B cell (primary cell): ENCODE measurements around the gene TRA2A. TPM values are rescaled to one million over a fixed set of nuclear protein-coding genes. Genes with fewer than 3 reads are reported as not detected.

Source experiments
- ATAC-seq: fragments of 200-7000 bp; cut with Tn5 transposase; one replicate; pipeline ENCODE4 v1.10.0; 2021; ENCODE audit warnings: low read depth, mild to moderate bottlenecking, moderate number of reproducible peaks, moderate library complexity
- CTCF ChIA-PET: fragments of 350-600 bp; sonication (Branson Sonifier 250); formaldehyde crosslinking; loops from one replicate; lab custom pipeline; 2021; ENCODE audit warnings: antibody characterized with exemption, inconsistent platforms; lab: Charles Lee
- POLR2A ChIA-PET: fragments of 350-600 bp; sonication (Branson Sonifier 250); formaldehyde crosslinking; loops from one replicate; lab custom pipeline; 2021; ENCODE audit warnings: antibody characterized with exemption; lab: Charles Lee
- DNase-seq: peaks from one replicate; pipeline ENCODE4 v3.0.0; 2013
- H2AFZ ChIP-seq: 2 replicates; pipeline ENCODE4 v1.6.1; 2012; ENCODE audit warnings: mild to moderate bottlenecking, low read depth, low read length; ENCODE audit not compliant: insufficient read depth, poor library complexity, severe bottlenecking
- H3K27ac ChIP-seq, 2 donors: 1 replicate in 1 of 2; 2 replicates in 1 of 2; pipeline ENCODE4 v1.5.1; 2012 to 2013; ENCODE audit warnings: low read length in 2 of 2, mild to moderate bottlenecking in 2 of 2, moderate library complexity in 1 of 2
- H3K27me3 ChIP-seq, 4 experiments: fragments of 200-600 bp in 1 of 4; sonication (generic) in 1 of 4; replicated peaks in 1 of 4; 1 replicate in 2 of 4; 2 replicates in 2 of 4; pipeline versions ENCODE4 v1.6.1 to v1.7.0; 2013 to 2016; ENCODE audit warnings: low read length in 3 of 4, mild to moderate bottlenecking in 2 of 4, mixed read lengths in 1 of 4, moderate library complexity in 1 of 4; ENCODE audit not compliant: insufficient read depth in 4 of 4, control insufficient read depth in 3 of 4; ENCODE audit errors: control extremely low read depth in 1 of 4
- H3K36me3 ChIP-seq, 2 experiments: replicated peaks in 1 of 2; 1 replicate in 1 of 2; 2 replicates in 1 of 2; pipeline versions ENCODE4 v1.6.1 to v1.7.1; 2013; ENCODE audit warnings: low read length in 1 of 2; ENCODE audit not compliant: insufficient read depth in 2 of 2, control insufficient read depth in 1 of 2; ENCODE audit errors: control extremely low read depth in 1 of 2, extremely low read depth in 1 of 2
- H3K4me1 ChIP-seq, 2 donors: fragments of 200-600 bp in 1 of 2; sonication (generic) in 1 of 2; 1 replicate in 1 of 2; 2 replicates in 1 of 2; pipeline versions ENCODE4 v1.5.1 to v1.6.1; 2013 to 2017; ENCODE audit warnings: low read length in 2 of 2; ENCODE audit not compliant: control insufficient read depth in 2 of 2, insufficient read depth in 2 of 2
- H3K4me2 ChIP-seq: replicated peaks from 2 replicates; pipeline ENCODE3; 2012; ENCODE audit warnings: mild to moderate bottlenecking, low read depth, low read length; ENCODE audit not compliant: poor library complexity, severe bottlenecking
- H3K4me3 ChIP-seq, 5 experiments: fragments of 200-600 bp in 1 of 5; sonication (generic) in 1 of 5; 1 replicate in 3 of 5; 2 replicates in 2 of 5; pipeline versions ENCODE4 v1.5.1 to v1.7.0; 2011 to 2016; ENCODE audit warnings: low read length in 4 of 5, mild to moderate bottlenecking in 4 of 5, low read depth in 2 of 5, control low read depth in 1 of 5, moderate library complexity in 1 of 5; ENCODE audit not compliant: insufficient read depth in 1 of 5; ENCODE audit errors: control extremely low read depth in 1 of 5, extremely low read depth in 1 of 5
- H3K79me2 ChIP-seq: fragments of 200-600 bp; sonication (generic); one replicate; pipeline ENCODE4 v1.6.0; 2016; ENCODE audit warnings: low read length; ENCODE audit not compliant: control insufficient read depth, insufficient read depth
- H3K9ac ChIP-seq: fragments of 200-600 bp; sonication (generic); 2 replicates; pipeline ENCODE4 v1.6.1; 2017; ENCODE audit warnings: mild to moderate bottlenecking, low read length, moderate library complexity
- H3K9me3 ChIP-seq, 3 donors: one replicate each; pipeline versions ENCODE4 v1.6.1 to v1.7.1; 2013; ENCODE audit warnings: low read length in 2 of 3; ENCODE audit not compliant: control insufficient read depth in 2 of 3, insufficient read depth in 1 of 3; ENCODE audit errors: control extremely low read depth in 1 of 3
- H4K20me1 ChIP-seq: 2 replicates; pipeline ENCODE4 v1.6.0; 2012; ENCODE audit warnings: mild to moderate bottlenecking, low read length; ENCODE audit not compliant: insufficient read depth, control insufficient read depth, poor library complexity, severe bottlenecking
- H3K27ac Mint-ChIP-seq: one replicate; pipeline ENCODE4 v1.8.0; 2021; ENCODE audit warnings: mixed read lengths
- H3K27me3 Mint-ChIP-seq: one replicate; pipeline ENCODE4 v1.8.0; 2021; ENCODE audit warnings: mixed read lengths
- H3K4me1 Mint-ChIP-seq: one replicate; pipeline ENCODE4 v1.8.0; 2021; ENCODE audit warnings: mixed read lengths
- H3K4me3 Mint-ChIP-seq: one replicate; pipeline ENCODE4 v1.8.0; 2021; ENCODE audit warnings: mixed read lengths
- H3K9me3 Mint-ChIP-seq: one replicate; pipeline ENCODE4 v1.8.0; 2022; ENCODE audit warnings: mixed read lengths; ENCODE audit not compliant: insufficient read depth
- EZH2 ChIP-seq: IDR thresholded peaks from 2 replicates; pipeline ENCODE4 v1.6.1; 2012; ENCODE audit warnings: borderline replicate concordance, low read depth, mild to moderate bottlenecking, moderate library complexity, low read length; ENCODE audit not compliant: insufficient read depth, poor library complexity, severe bottlenecking
- WGBS: methylation state at CpG from one replicate; pipeline ENCODE4 v1.1.5; 2013; ENCODE audit warnings: missing lambda C conversion rate; ENCODE audit not compliant: insufficient coverage; 5-methylcytosine and 5-hydroxymethylcytosine counted together
- intact Hi-C: fragments of 100-400 bp; cut with micrococcal nuclease; formaldehyde crosslinking; loops from one replicate; pipeline ENCODE4 v1.10.0; 2022
- polyA plus RNA-seq: library from polyadenylated mRNA; depleted of rRNA; stranded (reverse); fragments of >200 nt; gene quantifications from 2 replicates; pipeline ENCODE4 v1.2.3, GENCODE V29; 2012
- total RNA-seq, 2 donors: library from RNA; stranded (reverse); fragments of 120-200 nt in 1 of 2; gene quantifications; 1 replicate in 1 of 2; 2 replicates in 1 of 2; pipeline versions ENCODE4 v1.2.3 to v1.2.4, GENCODE V29; 2013 to 2022
- TF ChIP-seq, protein P1 (sequence below): fragments of 200-600 bp; IDR thresholded peaks from one replicate; pipeline ENCODE4 v1.8.0; 2022; ENCODE audit warnings: antibody characterized with exemption, mild to moderate bottlenecking

The TRA2A gene
- total and polyA plus RNA-seq, 2 donors (not counting 1 experiment from before 2014, with no cell fraction given), result 107 to 173 TPM

DNA sequence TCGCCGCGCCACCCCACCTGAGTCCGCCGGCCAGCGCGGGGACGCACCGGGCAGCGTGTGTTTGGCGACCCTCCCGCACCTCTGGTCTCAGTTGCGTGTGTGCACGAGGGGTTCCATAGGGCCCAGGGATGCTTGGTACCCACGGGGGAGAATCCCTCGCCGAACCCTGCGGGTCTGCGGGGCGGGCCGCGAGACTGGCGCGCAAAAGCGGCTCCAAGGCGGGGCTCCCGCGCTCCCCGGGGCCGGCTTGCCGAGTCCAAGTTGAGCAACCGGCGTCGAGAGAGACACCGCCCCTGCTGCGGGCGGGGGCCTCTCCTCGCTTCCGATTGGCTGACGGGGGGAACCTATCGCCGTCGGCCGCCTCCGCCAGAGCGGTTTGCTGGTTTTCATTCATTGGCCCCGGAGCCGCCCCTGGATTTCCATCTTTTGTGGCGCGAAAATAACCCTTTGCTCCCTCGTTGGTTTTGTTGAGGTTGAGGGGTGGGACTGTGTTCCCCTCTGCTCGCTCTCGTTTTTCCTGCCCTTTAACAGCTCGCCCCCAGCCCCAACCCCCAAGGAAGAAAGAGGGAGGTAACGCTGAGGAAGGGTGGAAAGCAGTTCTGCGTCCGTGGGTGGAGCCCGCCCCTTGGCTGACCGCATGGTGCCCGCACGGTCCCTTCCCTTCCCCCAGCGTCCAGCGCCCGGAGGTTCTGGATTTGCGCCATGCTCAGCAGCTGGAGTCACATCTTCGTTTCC lies 57.5 kb downstream of the TRA2A start:
- ChIA-PET POLR2A (no interaction called here), CTCF (interaction anchor here (0.9 to 1.4 kb wide), 3 partner anchors 17 to 202 kb away, joined by 3 to 4 read pairs (median 4); no protein-coding TSS in a partner anchor)
- Histone ChIP-seq H3K4me2 (peak overlapping the region; percentile 69), H3K4me1 (peaks cover 41 to 51% of the 10 kb centered on the region in 2 donors), H3K36me3 (no peaks in the 10 kb centered on the region), H3K4me3 (peak overlapping the region; percentile 1 to 81 (median 36)), H3K9ac (peak overlapping the region; percentile 24), H3K27me3 (peaks cover 0 to 83% (median 71%) of the 10 kb centered on the region in 4 experiments), H2AFZ (peak overlapping the region; percentile 35), H3K79me2 (no peaks in the 10 kb centered on the region), H3K9me3 (peaks cover 0 to 33% (median 9%) of the 10 kb centered on the region in 3 donors), H3K27ac (no peak overlapping the region), H4K20me1 (peaks cover 22% of the 10 kb centered on the region)
- DNase-seq (peak; percentile 80), ATAC-seq (peak; percentile 60)
- H3K4me1 Mint-ChIP-seq, result peaks cover 30% of the 10 kb centered on the region
- intact Hi-C loops, result loop anchor here (2.0 to 5.0 kb wide), 3 partner anchors 17 to 177 kb away; partner anchors contain the start of genes MALSU1 and TRA2A
- peak overlapping the region; percentile 71 for H3K27ac Mint-ChIP-seq
- peak overlapping the region; percentile 81 for H3K4me3 Mint-ChIP-seq
- TF ChIP-seq, protein P1, sequence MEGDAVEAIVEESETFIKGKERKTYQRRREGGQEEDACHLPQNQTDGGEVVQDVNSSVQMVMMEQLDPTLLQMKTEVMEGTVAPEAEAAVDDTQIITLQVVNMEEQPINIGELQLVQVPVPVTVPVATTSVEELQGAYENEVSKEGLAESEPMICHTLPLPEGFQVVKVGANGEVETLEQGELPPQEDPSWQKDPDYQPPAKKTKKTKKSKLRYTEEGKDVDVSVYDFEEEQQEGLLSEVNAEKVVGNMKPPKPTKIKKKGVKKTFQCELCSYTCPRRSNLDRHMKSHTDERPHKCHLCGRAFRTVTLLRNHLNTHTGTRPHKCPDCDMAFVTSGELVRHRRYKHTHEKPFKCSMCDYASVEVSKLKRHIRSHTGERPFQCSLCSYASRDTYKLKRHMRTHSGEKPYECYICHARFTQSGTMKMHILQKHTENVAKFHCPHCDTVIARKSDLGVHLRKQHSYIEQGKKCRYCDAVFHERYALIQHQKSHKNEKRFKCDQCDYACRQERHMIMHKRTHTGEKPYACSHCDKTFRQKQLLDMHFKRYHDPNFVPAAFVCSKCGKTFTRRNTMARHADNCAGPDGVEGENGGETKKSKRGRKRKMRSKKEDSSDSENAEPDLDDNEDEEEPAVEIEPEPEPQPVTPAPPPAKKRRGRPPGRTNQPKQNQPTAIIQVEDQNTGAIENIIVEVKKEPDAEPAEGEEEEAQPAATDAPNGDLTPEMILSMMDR, result no peak
- peak; percentile 88 for TF ChIP-seq EZH2
- H3K27me3 Mint-ChIP-seq, result peaks cover 61% of the 10 kb centered on the region
- no peaks in the 10 kb centered on the region for H3K9me3 Mint-ChIP-seq
- 2% methylated on average over 64 of the region's 66 CpGs for WGBS

DNA sequence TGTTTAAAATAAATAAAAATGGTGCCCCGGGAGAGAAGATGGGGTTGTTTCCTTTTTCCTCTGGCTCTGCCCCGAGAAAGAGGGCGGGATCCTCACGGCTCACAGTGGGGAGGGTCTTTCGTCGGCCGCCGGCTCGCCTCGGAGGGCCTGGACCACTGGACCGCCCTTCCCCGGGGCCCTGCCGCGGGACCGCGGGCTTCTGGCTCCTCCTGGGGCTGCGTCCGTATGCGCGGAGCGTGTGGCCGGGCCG lies 58.0 kb downstream of the TRA2A start:
- Histone ChIP-seq H3K9ac (peak overlapping the region; percentile 24), H3K27me3 (peaks cover 0 to 81% (median 75%) of the 10 kb centered on the region in 4 experiments), H3K4me1 (peaks cover 45 to 56% of the 10 kb centered on the region in 2 donors), H3K79me2 (no peaks in the 10 kb centered on the region), H4K20me1 (peaks cover 22% of the 10 kb centered on the region), H3K36me3 (no peaks in the 10 kb centered on the region), H3K27ac (no peak overlapping the region), H3K4me2 (peak overlapping the region; percentile 69), H2AFZ (peak overlapping the region; percentile 20), H3K9me3 (peaks cover 0 to 34% (median 9%) of the 10 kb centered on the region in 3 donors), H3K4me3 (peak overlapping the region in 4 of 5 experiments; percentile 36 to 81 (median 38))
- CTCF ChIA-PET, result interaction anchor here (1.1 to 1.4 kb wide), 4 partner anchors 12 to 210 kb away, joined by 3 to 7 read pairs (median 3); no protein-coding TSS in a partner anchor
- under 1% methylated on average over 23 of the region's 23 CpGs for WGBS
- TF ChIP-seq, protein P1, result no peak
- no peak for TF ChIP-seq EZH2
- H3K27ac Mint-ChIP-seq, result no peak overlapping the region
- H3K9me3 Mint-ChIP-seq, result no peaks in the 10 kb centered on the region
- POLR2A ChIA-PET, result no interaction called here
- peaks cover 32% of the 10 kb centered on the region for H3K4me1 Mint-ChIP-seq
- intact Hi-C loops, result loop anchor here (2.0 to 5.0 kb wide), 3 partner anchors 17 to 176 kb away; partner anchors contain the start of genes MALSU1 and TRA2A
- H3K4me3 Mint-ChIP-seq, result peak overlapping the region; percentile 81
- peaks cover 58% of the 10 kb centered on the region for H3K27me3 Mint-ChIP-seq
- DNase-seq, result no peak
- ATAC-seq, result peak; percentile 8
